NT2/D1 (cell line): ENCODE measurements around the gene CHMP4B.

Source experiments
- SUZ12 ChIP-seq: IDR thresholded peaks from 2 replicates; pipeline ENCODE4 v1.6.1; 2011; ENCODE audit not compliant: insufficient read length, insufficient read depth; ENCODE audit errors: extremely low read depth
- YY1 ChIP-seq: IDR thresholded peaks from 2 replicates; pipeline ENCODE4 v1.6.1; 2011; ENCODE audit not compliant: insufficient read length, insufficient read depth

DNA sequence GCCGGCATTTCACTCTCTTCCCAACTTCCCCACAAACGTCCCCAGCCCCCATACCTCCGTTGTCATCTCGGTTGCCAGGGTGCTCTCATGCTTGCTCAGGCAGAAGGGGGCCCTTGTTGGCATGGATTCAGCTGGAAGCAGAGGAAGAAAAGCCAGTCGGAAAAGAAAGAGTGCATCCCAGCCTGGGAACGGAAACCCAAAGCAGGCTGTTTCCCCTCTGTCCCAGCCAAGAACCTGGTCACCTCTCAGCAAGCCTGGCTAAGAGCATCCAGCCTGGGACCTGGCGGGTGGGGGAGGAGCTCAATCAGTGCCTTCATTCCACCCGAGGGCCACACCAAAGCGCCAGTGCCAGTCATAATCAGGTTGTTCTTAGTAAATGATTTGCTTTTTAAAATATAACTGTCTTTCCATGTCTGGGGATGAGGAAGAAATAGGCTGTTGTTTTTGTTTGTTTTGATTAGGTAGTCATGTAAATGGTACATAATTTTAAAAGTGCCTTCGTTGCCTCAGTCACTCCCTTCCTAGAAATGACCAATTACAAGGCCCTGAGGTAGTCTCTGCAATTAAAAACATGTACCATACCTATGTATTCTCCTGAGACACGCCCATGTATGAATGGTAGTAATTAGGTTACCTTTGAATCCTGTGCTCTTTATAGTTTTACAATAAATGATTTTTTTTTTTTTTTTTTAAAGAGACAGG lies 21.1 kb downstream of the CHMP4B start:
- TF ChIP-seq YY1 (no peak), SUZ12 (no peak)
